PC-3 (cell line): Measurements from ENCODE around the gene CCT5. TPM values are rescaled to one million over a fixed set of nuclear protein-coding genes. Genes with fewer than 3 reads are reported as not detected.

Source experiments
- ATAC-seq: fragments of 200-7000 bp; cut with Tn5 transposase; 2 replicates; pipeline ENCODE4 v1.9.1; 2020; ENCODE audit warnings: mild to moderate bottlenecking, moderate library complexity
- BruUV-seq: library from RNA; stranded (reverse); fragments of 400-500 nt; replicated peaks from 2 replicates; lab custom pipeline; 2021; lab: Mats Ljungman, UMichigan
- CTCF ChIA-PET: fragments of 300-600 bp; sonication (Branson Sonifier 250); formaldehyde crosslinking; loops from one replicate; lab custom pipeline; 2022; ENCODE audit warnings: antibody characterized with exemption; lab: Charles Lee
- POLR2A ChIA-PET: fragments of 300-600 bp; sonication (Branson Sonifier 250); formaldehyde crosslinking; loops from one replicate; lab custom pipeline; 2022; ENCODE audit warnings: antibody characterized with exemption; ENCODE audit not compliant: unreplicated experiment; lab: Charles Lee
- DNase-seq: peaks from one replicate; pipeline ENCODE4 v3.0.0-alpha.2; 2015
- H2AFZ ChIP-seq: fragments of 300-600 bp; sonication (generic); 2 replicates; pipeline ENCODE4 v1.6.0; 2016; ENCODE audit warnings: antibody characterized with exemption, low read length
- H3F3A ChIP-seq: fragments of 300-600 bp; sonication (generic); one replicate; pipeline ENCODE4 v1.6.0; 2017; ENCODE audit warnings: antibody characterized with exemption, low read length, control low read depth, mild to moderate bottlenecking; ENCODE audit not compliant: unreplicated experiment
- H3K27ac ChIP-seq: fragments of 300-600 bp; sonication (generic); 2 replicates; pipeline ENCODE4 v1.5.1; 2016; ENCODE audit warnings: mild to moderate bottlenecking, low read length
- H3K27me3 ChIP-seq: fragments of 300-600 bp; sonication (generic); 2 replicates; pipeline ENCODE4 v1.6.1; 2016; ENCODE audit warnings: low read length, mixed read lengths
- H3K36me3 ChIP-seq: fragments of 300-600 bp; sonication (generic); 2 replicates; pipeline ENCODE4 v1.6.1; 2016; ENCODE audit warnings: low read depth, mixed run types, low read length, mixed read lengths
- H3K4me1 ChIP-seq: fragments of 300-600 bp; sonication (generic); 2 replicates; pipeline ENCODE4 v1.5.1; 2016; ENCODE audit warnings: low read length; ENCODE audit not compliant: insufficient read depth
- H3K4me2 ChIP-seq: fragments of 300-600 bp; sonication (generic); 2 replicates; pipeline ENCODE4 v1.6.0; 2016; ENCODE audit warnings: low read length
- H3K4me3 ChIP-seq: fragments of 300-600 bp; sonication (generic); 2 replicates; pipeline ENCODE4 v1.5.1; 2016; ENCODE audit warnings: mild to moderate bottlenecking, low read length, mixed read lengths
- H3K79me2 ChIP-seq: fragments of 300-600 bp; sonication (generic); 2 replicates; pipeline ENCODE4 v1.6.1; 2017; ENCODE audit warnings: low read length, mixed read lengths
- H3K9ac ChIP-seq: fragments of 300-600 bp; sonication (generic); 2 replicates; pipeline ENCODE4 v1.6.0; 2016; ENCODE audit warnings: mild to moderate bottlenecking, low read length
- H3K9me2 ChIP-seq: fragments of 300-600 bp; sonication (generic); replicated peaks from 2 replicates; pipeline ENCODE4 v1.6.1; 2016; ENCODE audit warnings: mixed run types, low read length, mixed read lengths
- H3K9me3 ChIP-seq: fragments of 300-600 bp; sonication (generic); 2 replicates; pipeline ENCODE4 v1.6.1; 2016; ENCODE audit warnings: low read length, mixed read lengths
- H4K20me1 ChIP-seq: fragments of 300-600 bp; sonication (generic); 2 replicates; pipeline ENCODE4 v1.6.1; 2016; ENCODE audit warnings: low read length, mixed read lengths
- EZH2 ChIP-seq: fragments of 300-600 bp; sonication (generic); IDR thresholded peaks from one replicate; pipeline ENCODE4 v1.6.1; 2017; ENCODE audit warnings: antibody characterized with exemption, mild to moderate bottlenecking, low read length; ENCODE audit not compliant: unreplicated experiment
- EZH2phosphoT487 ChIP-seq: fragments of 300-600 bp; sonication (generic); IDR thresholded peaks from 2 replicates; pipeline ENCODE4 v1.6.1; 2018; ENCODE audit warnings: mild to moderate bottlenecking, antibody characterized with exemption, low read length, borderline replicate concordance
- intact Hi-C: fragments of 100-400 bp; cut with micrococcal nuclease; formaldehyde crosslinking; loops from 2 replicates; pipeline ENCODE4 v1.9.0; 2023
- total RNA-seq: library from RNA; depleted of rRNA; stranded (reverse); fragments of >200 nt; gene quantifications from 2 replicates; pipeline ENCODE4 v1.2.3, GENCODE V29; 2014
- TF ChIP-seq, protein P1 (sequence below): fragments of 300-600 bp; sonication (generic); conservative IDR thresholded peaks from 2 replicates; pipeline ENCODE4 v1.5.1; 2017; ENCODE audit warnings: antibody characterized with exemption, low read depth, mild to moderate bottlenecking, low read length

The CCT5 gene
- total RNA-seq, 1 experiment from 2014 or later: 1,334 TPM

DNA sequence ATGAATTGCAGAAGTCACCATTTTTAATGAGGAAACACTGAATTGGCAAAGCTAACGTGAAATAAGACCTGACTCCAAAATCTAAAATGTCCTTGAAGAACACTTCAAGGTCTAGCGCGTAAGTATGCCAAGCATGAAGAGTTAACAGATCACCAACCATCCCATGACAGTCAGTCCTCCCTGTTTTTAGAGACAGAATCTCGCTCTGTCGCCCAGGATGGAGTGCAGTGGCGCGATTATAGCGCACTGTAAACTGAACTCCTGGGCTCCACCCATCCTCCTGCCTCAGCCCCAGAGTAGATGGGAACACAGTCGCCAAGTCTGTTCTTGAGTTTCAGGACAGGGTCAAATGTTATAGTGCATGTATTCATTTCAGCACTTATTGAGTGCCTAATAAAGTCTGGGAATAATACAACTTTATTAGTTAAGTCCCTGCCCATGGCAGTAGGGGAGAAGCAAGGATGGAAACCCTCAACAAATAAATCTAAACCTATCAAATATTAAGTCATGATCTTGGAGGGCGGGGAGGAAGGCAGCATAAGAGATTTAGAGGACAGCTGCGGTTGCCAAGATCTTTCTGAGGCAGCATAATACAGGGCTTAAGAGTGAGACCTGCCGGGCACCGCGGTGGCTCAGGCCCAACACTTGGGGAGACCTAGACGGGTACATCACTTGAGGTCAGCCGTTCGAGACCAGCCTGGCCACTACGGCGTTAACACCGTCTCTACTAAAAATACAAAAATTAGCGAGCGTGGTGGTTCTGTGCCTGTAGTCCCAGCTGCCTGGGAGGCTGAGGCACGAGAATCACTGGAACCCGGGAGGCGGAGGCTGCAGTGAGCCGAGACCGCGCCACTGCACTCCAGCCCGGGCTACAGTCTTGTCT is 1.5 kb upstream of the CCT5 start:
- no TSS peak for BruUV-seq

DNA sequence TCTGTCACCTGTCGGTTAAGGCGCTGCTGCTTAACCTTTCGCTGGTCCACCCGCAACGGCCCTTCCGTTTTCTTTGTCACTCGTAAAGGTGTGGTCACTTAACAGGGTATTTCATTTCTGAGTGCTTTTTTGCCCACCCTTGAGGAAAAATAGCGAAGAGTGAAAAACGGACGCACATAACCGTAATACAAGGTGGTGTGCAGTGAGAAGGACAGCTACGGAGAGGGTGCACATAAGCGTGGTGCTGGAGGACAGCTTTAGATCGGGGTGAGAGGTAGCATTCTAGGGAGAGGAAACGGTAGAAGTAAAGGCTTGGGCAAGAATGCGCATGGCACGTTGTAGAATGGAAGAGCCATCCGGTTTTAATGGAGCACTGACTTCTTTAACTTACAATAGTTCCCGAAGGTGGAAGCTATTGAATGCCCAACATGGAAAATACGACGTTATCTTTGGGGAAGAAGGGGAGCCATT is 761 bp downstream of the CCT5 start:
- Histone ChIP-seq H3K9me2 (no peaks in the 10 kb centered on the region), H3K27ac (peak overlapping the region; percentile 82), H3K4me2 (peak overlapping the region; percentile 88), H3K27me3 (no peaks in the 10 kb centered on the region), H2AFZ (peak overlapping the region; percentile 86), H3K36me3 (peaks cover 42% of the 10 kb centered on the region), H4K20me1 (peaks cover 44% of the 10 kb centered on the region), H3K4me3 (peak overlapping the region; percentile 91), H3K79me2 (peaks cover 95% of the 10 kb centered on the region), H3K9ac (peak overlapping the region; percentile 98), H3K9me3 (no peaks in the 10 kb centered on the region), H3F3A (no peaks in the 10 kb centered on the region), H3K4me1 (peaks cover 31% of the 10 kb centered on the region)
- POLR2A ChIA-PET: no interaction called here
- ATAC-seq (no peak), DNase-seq (peak; percentile 55)
- BruUV-seq: no TSS peak
- intact Hi-C loops: loop anchor here (1.0 kb wide), 1 partner anchor 103 kb away; no protein-coding TSS in a partner anchor
- TF ChIP-seq, protein P1, sequence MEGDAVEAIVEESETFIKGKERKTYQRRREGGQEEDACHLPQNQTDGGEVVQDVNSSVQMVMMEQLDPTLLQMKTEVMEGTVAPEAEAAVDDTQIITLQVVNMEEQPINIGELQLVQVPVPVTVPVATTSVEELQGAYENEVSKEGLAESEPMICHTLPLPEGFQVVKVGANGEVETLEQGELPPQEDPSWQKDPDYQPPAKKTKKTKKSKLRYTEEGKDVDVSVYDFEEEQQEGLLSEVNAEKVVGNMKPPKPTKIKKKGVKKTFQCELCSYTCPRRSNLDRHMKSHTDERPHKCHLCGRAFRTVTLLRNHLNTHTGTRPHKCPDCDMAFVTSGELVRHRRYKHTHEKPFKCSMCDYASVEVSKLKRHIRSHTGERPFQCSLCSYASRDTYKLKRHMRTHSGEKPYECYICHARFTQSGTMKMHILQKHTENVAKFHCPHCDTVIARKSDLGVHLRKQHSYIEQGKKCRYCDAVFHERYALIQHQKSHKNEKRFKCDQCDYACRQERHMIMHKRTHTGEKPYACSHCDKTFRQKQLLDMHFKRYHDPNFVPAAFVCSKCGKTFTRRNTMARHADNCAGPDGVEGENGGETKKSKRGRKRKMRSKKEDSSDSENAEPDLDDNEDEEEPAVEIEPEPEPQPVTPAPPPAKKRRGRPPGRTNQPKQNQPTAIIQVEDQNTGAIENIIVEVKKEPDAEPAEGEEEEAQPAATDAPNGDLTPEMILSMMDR: no peak
- no peak for TF ChIP-seq EZH2
- TF ChIP-seq EZH2phosphoT487: no peak
- CTCF ChIA-PET: no interaction called here

More for the DNA sequence above, 1.5 kb upstream of the CCT5 start:
- H3K9me2 ChIP-seq: no peaks in the 10 kb centered on the region
- H3K4me2 ChIP-seq: peak overlapping the region; percentile 88
- intact Hi-C loops: no loop called here
- ChIA-PET POLR2A (interaction anchor here (0.6 kb wide), 1 partner anchor 34 kb away, joined by 26 read pairs; no protein-coding TSS in a partner anchor), CTCF (interaction anchor here (0.7 kb wide), 1 partner anchor 379 kb away, joined by 4 read pairs; no protein-coding TSS in a partner anchor)
- H3K79me2 ChIP-seq: peaks cover 76% of the 10 kb centered on the region
- H3K27me3 ChIP-seq: no peaks in the 10 kb centered on the region
- H3K9ac ChIP-seq: peak overlapping the region; percentile 98
- H3K27ac ChIP-seq: peak overlapping the region; percentile 82
- peak; percentile 8; the same call in 1 of the 2 replicates for ATAC-seq
- H4K20me1 ChIP-seq: peaks cover 22% of the 10 kb centered on the region
- no peaks in the 10 kb centered on the region for H3F3A ChIP-seq
- H2AFZ ChIP-seq: peak overlapping the region; percentile 86
- H3K36me3 ChIP-seq: peaks cover 20% of the 10 kb centered on the region
- H3K9me3 ChIP-seq: no peaks in the 10 kb centered on the region
- peak; percentile 44 for DNase-seq
- peaks cover 28% of the 10 kb centered on the region for H3K4me1 ChIP-seq
- TF ChIP-seq, protein P1: no peak
- TF ChIP-seq EZH2 (no peak), EZH2phosphoT487 (no peak)
- H3K4me3 ChIP-seq: peak overlapping the region; percentile 91
